Endothelial cell of umbilical vein (primary cell): Measurements from ENCODE around the gene HIKESHI. TPM values are rescaled to one million over a fixed set of nuclear protein-coding genes. Genes with fewer than 3 reads are reported as not detected.

ENCODE experiments used
- BruUV-seq: library from RNA; stranded (reverse); fragments of 400-500 nt; replicated peaks from 2 replicates; lab custom pipeline; 2021; lab: Mats Ljungman, UMichigan
- CTCF ChIA-PET: fragments of 300-600, 350-600 bp; sonication (Branson Sonifier 250); formaldehyde crosslinking; loops from one replicate; lab custom pipeline; 2021; ENCODE audit warnings: antibody characterized with exemption, inconsistent platforms; lab: Charles Lee
- POLR2A ChIA-PET: fragments of 300-600, 350-600 bp; sonication (Branson Sonifier 250); formaldehyde crosslinking; loops from one replicate; lab custom pipeline; 2021; ENCODE audit warnings: antibody characterized with exemption, inconsistent platforms; lab: Charles Lee
- DNase-seq: peaks from one replicate; pipeline ENCODE4 v3.0.0-alpha.2; 2011; ENCODE audit warnings: low read depth, low spot score
- FAIRE-seq: peaks from 2 replicates; lab custom pipeline; 2011; peaks lifted over from hg19 to GRCh38; lab: Jason Lieb, UNC
- H2AFZ ChIP-seq: 2 replicates; pipeline ENCODE4 v1.6.0; 2012; ENCODE audit warnings: low read depth, low read length, control low read depth, inconsistent platforms
- H3K27ac ChIP-seq: 2 replicates; pipeline ENCODE4 v1.5.1; 2011; ENCODE audit warnings: low read depth, mild to moderate bottlenecking, control low read depth, low read length, moderate library complexity; ENCODE audit not compliant: insufficient read depth
- H3K27me3 ChIP-seq, 2 experiments: 2 replicates each; pipeline versions ENCODE4 v1.6.0 to v1.6.1; 2011; ENCODE audit warnings: low read length in 2 of 2, mixed read lengths in 1 of 2; ENCODE audit not compliant: control insufficient read depth in 2 of 2, insufficient read depth in 2 of 2
- H3K36me3 ChIP-seq, 2 experiments: 2 replicates in 1 of 2; 3 replicates in 1 of 2; pipeline ENCODE4 v1.5.1; 2011; ENCODE audit warnings: low read length in 2 of 2, mild to moderate bottlenecking in 1 of 2, moderate library complexity in 1 of 2; ENCODE audit not compliant: control insufficient read depth in 2 of 2, insufficient read depth in 2 of 2; ENCODE audit errors: extremely low read depth in 1 of 2
- H3K4me1 ChIP-seq: 3 replicates; pipeline ENCODE4 v1.5.1; 2011; ENCODE audit warnings: mild to moderate bottlenecking, low read length; ENCODE audit not compliant: control insufficient read depth, insufficient read depth; ENCODE audit errors: extremely low read depth
- H3K4me2 ChIP-seq: 2 replicates; pipeline ENCODE4 v1.6.1; 2011; ENCODE audit warnings: low read length, control low read depth, mixed read lengths; ENCODE audit not compliant: insufficient read depth
- H3K4me3 ChIP-seq, 3 experiments: fragments of 200-600 bp in 1 of 3; sonication (generic), shearing (Covaris generic) in 1 of 3; replicated peaks in 1 of 3; 2 replicates each; pipeline ENCODE4 v1.5.1; 2011 to 2016; ENCODE audit warnings: control low read depth in 3 of 3, low read length in 3 of 3, mild to moderate bottlenecking in 2 of 3, inconsistent platforms in 1 of 3, low read depth in 1 of 3, moderate library complexity in 1 of 3; ENCODE audit not compliant: insufficient read depth in 1 of 3
- H3K79me2 ChIP-seq: 2 replicates; pipeline ENCODE4 v1.6.0; 2012; ENCODE audit warnings: low read length, inconsistent platforms; ENCODE audit not compliant: control insufficient read depth, insufficient read depth
- H3K9ac ChIP-seq: replicated peaks from 2 replicates; pipeline ENCODE3; 2011; ENCODE audit warnings: low read length, control low read depth; ENCODE audit not compliant: insufficient read depth; ENCODE audit errors: extremely low read depth
- H3K9me1 ChIP-seq: replicated peaks from 3 replicates; pipeline ENCODE4 v1.6.0; 2011; ENCODE audit warnings: mild to moderate bottlenecking, low read length; ENCODE audit not compliant: control insufficient read depth, insufficient read depth; ENCODE audit errors: extremely low read depth
- H3K9me3 ChIP-seq: replicated peaks from 2 replicates; pipeline ENCODE4 v1.5.1; 2012; ENCODE audit warnings: low read length, inconsistent platforms; ENCODE audit not compliant: control insufficient read depth, insufficient read depth
- H4K20me1 ChIP-seq: replicated peaks from 2 replicates; pipeline ENCODE3; 2011; ENCODE audit warnings: mild to moderate bottlenecking, low read length; ENCODE audit not compliant: control insufficient read depth, insufficient read depth; ENCODE audit errors: extremely low read depth
- CTCF ChIP-seq, 2 donors: IDR thresholded peaks; 1 replicate in 1 of 2; 2 replicates in 1 of 2; pipeline ENCODE4 v1.5.1; 2011; ENCODE audit warnings: low read length in 2 of 2, mild to moderate bottlenecking in 2 of 2, moderate library complexity in 2 of 2, control low read depth in 1 of 2, inconsistent platforms in 1 of 2, low read depth in 1 of 2; ENCODE audit not compliant: insufficient read depth in 1 of 2; ENCODE audit errors: extremely low read depth in 1 of 2
- FOS ChIP-seq: IDR thresholded peaks from 2 replicates; pipeline ENCODE4 v1.6.1; 2011; ENCODE audit warnings: mild to moderate bottlenecking, low read length, moderate library complexity, borderline replicate concordance; ENCODE audit not compliant: insufficient read depth
- GATA2 ChIP-seq: IDR thresholded peaks from 2 replicates; pipeline ENCODE4 v1.7.0; 2011; ENCODE audit warnings: low read depth, mild to moderate bottlenecking, moderate library complexity, mixed read lengths, low read length; ENCODE audit not compliant: insufficient read length, insufficient read depth
- JUN ChIP-seq: IDR thresholded peaks from 2 replicates; pipeline ENCODE4 v1.6.1; 2011; ENCODE audit warnings: borderline replicate concordance, low read depth; ENCODE audit not compliant: insufficient read length, insufficient read depth
- MYC ChIP-seq: IDR thresholded peaks from one replicate; pipeline ENCODE4 v1.6.1; 2011; ENCODE audit warnings: mild to moderate bottlenecking, low read depth, low read length
- POLR2AphosphoS5 ChIP-seq: IDR thresholded peaks from 2 replicates; pipeline ENCODE4 v1.6.1; 2012; ENCODE audit warnings: low read depth, mild to moderate bottlenecking, control low read depth, low read length, moderate library complexity; ENCODE audit not compliant: insufficient read depth
- dilution Hi-C: fragments of 300-500 bp; cut with MboI; formaldehyde crosslinking; loops from one replicate; pipeline ENCODE4 v1.15.0; 2019; ENCODE audit warnings: low sequenced_read_pairs; ENCODE audit not compliant: extremely low pct_ligation_motif_present
- intact Hi-C: fragments of 100-400 bp; cut with micrococcal nuclease; formaldehyde crosslinking; loops from one replicate; pipeline ENCODE4 v1.10.0; 2022
- polyA plus RNA-seq, 4 experiments: library from polyadenylated mRNA; depleted of rRNA in 3 of 4; stranded (reverse) in 3 of 4; unstranded in 1 of 4; fragments of >200 nt; gene quantifications; 2 replicates each; pipeline versions ENCODE4 v1.2.1 to v1.2.3, GENCODE V29; 2011 to 2012; ENCODE audit warnings: missing spikeins in 1 of 4
- total RNA-seq: library from RNA; stranded (reverse); gene quantifications from 2 replicates; pipeline ENCODE4 v1.2.3, GENCODE V29; 2021

HIKESHI gene
- total and polyA plus RNA-seq, 2 donors (not counting 3 experiments of a cell fraction or from before 2014, with no cell fraction given): 40.2 to 66.9 TPM

GRCh38 chr11:86370922-86371594 lies 69.0 kb downstream of the HIKESHI start:
- H3K4me1 ChIP-seq: peaks cover 20% of the 10 kb centered on the region
- H3K9me3 ChIP-seq: no peaks in the 10 kb centered on the region
- H3K4me3 ChIP-seq: no peak overlapping the region
- no peaks in the 10 kb centered on the region for H3K79me2 ChIP-seq
- TF ChIP-seq POLR2AphosphoS5: peak; percentile 43
- peak; percentile 60 for TF ChIP-seq JUN
- no peak for TF ChIP-seq CTCF (IDR thresholded peaks at IDR 0.05; ENCODE audit: extremely low read depth in 1 of 2, insufficient read depth in 1 of 2, low read depth in 1 of 2, low read length in 2 of 2)
- TF ChIP-seq MYC: no peak
- peak; percentile 42 for TF ChIP-seq GATA2
- TF ChIP-seq FOS: peak; percentile 59
- no peak overlapping the region for H3K4me2 ChIP-seq
- ChIA-PET CTCF (interaction anchor here (0.7 to 3.7 kb wide), 4 partner anchors 9 to 48 kb away, joined by 3 to 30 read pairs (median 5); no protein-coding TSS in a partner anchor), POLR2A (no interaction called here)
- H3K36me3 ChIP-seq: no peaks in the 10 kb centered on the region
- no peaks in the 10 kb centered on the region for H3K27me3 ChIP-seq
- H3K9me1 ChIP-seq: no peaks in the 10 kb centered on the region
- dilution Hi-C loops: no loop called here
- FAIRE-seq: no peak
- intact Hi-C loops: no loop called here
- BruUV-seq: TSS peak; percentile 55
- H3K27ac ChIP-seq: peak overlapping the region; percentile 18
- H4K20me1 ChIP-seq: no peaks in the 10 kb centered on the region
- DNase-seq: peak; percentile 67
- no peak overlapping the region for H3K9ac ChIP-seq
- peak overlapping the region; percentile 13 for H2AFZ ChIP-seq
